Breast epithelium (tissue), 4 donors: Measurements from ENCODE around the gene ELAVL1. TPM values are rescaled to one million over a fixed set of nuclear protein-coding genes. Genes with fewer than 3 reads are reported as not detected.
A peak's percentile ranks its signal among the peaks of the same experiment; 100 is the strongest.
"Not testable (repeated sequence)": the region's sequence is repeated elsewhere in the genome, so short reads cannot be mapped to it uniquely, and the experiment has no call there.

ENCODE experiments used
- DNase-seq, 2 donors: peaks; one replicate each; pipeline ENCODE4 v3.0.0-alpha.2; 2019; ENCODE audit warnings: low spot score in 2 of 2
- H3K27ac ChIP-seq, 2 donors: fragments of 200-600 bp; sonication (generic) in 1 of 2; one replicate each; pipeline ENCODE4 v1.5.1; 2016 to 2019; ENCODE audit warnings: mild to moderate bottlenecking in 1 of 2
- H3K27me3 ChIP-seq, 2 donors: fragments of 200-600 bp; sonication (generic) in 1 of 2; one replicate each; pipeline versions ENCODE4 v1.5.1 to v1.6.0; 2017 to 2019; ENCODE audit warnings: control low read depth in 1 of 2, mild to moderate bottlenecking in 1 of 2
- H3K36me3 ChIP-seq: fragments of 200-600 bp; one replicate; pipeline ENCODE4 v1.5.1; 2019
- H3K4me1 ChIP-seq, 2 donors: fragments of 200-600 bp; sonication (generic); one replicate each; pipeline ENCODE4 v1.5.1; 2016 to 2019; ENCODE audit warnings: control low read depth in 1 of 2
- H3K4me3 ChIP-seq, 3 donors: fragments of 200-600 bp; sonication (generic); 1 replicate in 2 of 3; 2 replicates in 1 of 3; pipeline ENCODE4 v1.5.1; 2016 to 2019; ENCODE audit warnings: mild to moderate bottlenecking in 3 of 3, moderate library complexity in 2 of 3
- H3K9me3 ChIP-seq, 2 donors: fragments of 200-600 bp; sonication (generic) in 1 of 2; one replicate each; pipeline ENCODE4 v1.5.1; 2016 to 2019; ENCODE audit warnings: control low read depth in 1 of 2
- CTCF ChIP-seq, 3 donors: fragments of 450-650 bp; IDR thresholded peaks; one replicate each; pipeline ENCODE4 v1.5.1; 2016 to 2017; ENCODE audit warnings: antibody characterized with exemption in 3 of 3, mild to moderate bottlenecking in 3 of 3, moderate library complexity in 3 of 3
- POLR2A ChIP-seq: fragments of 450-650 bp; IDR thresholded peaks from one replicate; pipeline ENCODE4 v1.6.1; 2016; ENCODE audit warnings: antibody characterized with exemption, mild to moderate bottlenecking, moderate library complexity
- POLR2AphosphoS5 ChIP-seq, 3 donors: sonication (generic); formaldehyde crosslinking; IDR thresholded peaks; one replicate each; pipeline ENCODE4 v1.6.1; 2017; ENCODE audit warnings: antibody characterized with exemption in 3 of 3
- intact Hi-C: fragments of 100-400 bp; cut with DNase I; formaldehyde crosslinking; loops from one replicate; pipeline ENCODE4 v1.15.1; 2023; ENCODE audit warnings: low total_unique reads
- total RNA-seq, 3 donors: library from RNA; depleted of rRNA; stranded (reverse); fragments of >200 nt; gene quantifications; one replicate each; pipeline ENCODE4 v1.1.0, GENCODE V29; 2016

The ELAVL1 gene
- total RNA-seq, 3 donors from 2014 or later: 28.6 to 30.8 (median 29.7) TPM

GRCh38 chr19:8030960-8031359, 25.5 kb upstream of the ELAVL1 start:
- no peak for DNase-seq
- Histone ChIP-seq H3K9me3 (no peaks in the 10 kb centered on the region), H3K36me3 (no peaks in the 10 kb centered on the region), H3K4me3 (no peak overlapping the region), H3K4me1 (no peaks in the 10 kb centered on the region), H3K27me3 (no peaks in the 10 kb centered on the region), H3K27ac (no peak overlapping the region)
- intact Hi-C loops: no loop called here
- TF ChIP-seq POLR2A (no peak), CTCF (IDR thresholded peaks at IDR 0.05) (no peak), POLR2AphosphoS5 (IDR thresholded peaks at IDR 0.05) (no peak)

DNA sequence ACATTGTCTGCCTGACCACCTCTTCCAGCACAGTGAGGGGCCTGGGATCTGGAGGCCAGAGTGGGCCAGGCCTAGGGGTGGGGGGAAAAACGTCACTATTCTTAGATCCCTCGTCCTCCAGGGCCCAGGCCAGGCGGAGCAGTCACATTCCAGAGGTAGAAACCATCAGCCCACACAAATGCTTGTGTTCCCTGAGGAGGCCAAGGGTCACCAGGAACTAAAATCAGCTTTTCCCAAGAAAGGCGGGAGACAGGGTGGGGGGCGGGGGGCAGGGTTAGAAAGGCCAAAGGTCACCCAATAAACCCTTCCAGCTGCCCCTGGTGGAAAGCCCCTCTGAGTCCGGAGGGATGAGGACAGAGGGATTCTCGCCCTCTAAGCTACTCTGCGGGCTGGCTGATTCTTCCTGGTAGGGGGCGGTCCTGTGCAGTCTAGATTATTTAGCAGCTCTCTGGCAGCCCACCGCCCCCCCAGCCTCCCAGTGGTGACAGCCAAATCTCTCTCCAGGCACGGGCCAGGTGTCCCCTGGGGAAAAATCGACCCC, 23.6 kb upstream of the ELAVL1 start:
- Histone ChIP-seq H3K9me3 (no peaks in the 10 kb centered on the region), H3K4me1 (no peaks in the 10 kb centered on the region), H3K27ac (peak overlapping the region in 1 of 2 donors; percentile 48), H3K36me3 (no peaks in the 10 kb centered on the region), H3K4me3 (no peak overlapping the region), H3K27me3 (no peaks in the 10 kb centered on the region)
- intact Hi-C loops: no loop called here
- TF ChIP-seq POLR2AphosphoS5 (IDR thresholded peaks at IDR 0.05) (no peak), CTCF (IDR thresholded peaks at IDR 0.05) (no peak), POLR2A (no peak)
- DNase-seq: no peak

DNA sequence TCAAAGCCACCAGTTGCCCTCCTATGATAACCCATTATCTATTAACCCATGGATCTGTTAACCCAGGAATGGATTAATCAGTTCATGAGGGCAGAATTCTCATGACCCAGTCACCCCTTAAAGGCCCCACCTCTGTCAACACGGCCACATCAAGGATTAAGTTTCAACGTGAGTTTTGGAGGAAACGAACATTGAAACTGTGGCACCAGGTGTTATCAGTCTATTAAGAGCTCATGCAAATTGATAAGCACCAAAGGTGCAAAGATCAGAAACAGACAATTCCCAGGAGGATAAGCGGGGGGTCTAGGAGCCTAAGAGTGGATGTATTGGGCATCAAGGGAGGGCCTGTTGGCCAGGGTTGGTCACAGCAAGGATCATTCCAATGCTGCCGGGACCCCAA, 19.9 kb upstream of the ELAVL1 start:
- no peaks in the 10 kb centered on the region for H3K9me3 ChIP-seq
- H3K36me3 ChIP-seq: no peaks in the 10 kb centered on the region
- no peak overlapping the region for H3K27ac ChIP-seq
- H3K4me1 ChIP-seq: no peaks in the 10 kb centered on the region
- TF ChIP-seq POLR2A: no peak
- TF ChIP-seq CTCF (IDR thresholded peaks at IDR 0.05): no peak
- TF ChIP-seq POLR2AphosphoS5 (IDR thresholded peaks at IDR 0.05): no peak
- H3K27me3 ChIP-seq: no peaks in the 10 kb centered on the region
- DNase-seq: no peak
- intact Hi-C loops: no loop called here
- H3K4me3 ChIP-seq: no peak overlapping the region

DNA sequence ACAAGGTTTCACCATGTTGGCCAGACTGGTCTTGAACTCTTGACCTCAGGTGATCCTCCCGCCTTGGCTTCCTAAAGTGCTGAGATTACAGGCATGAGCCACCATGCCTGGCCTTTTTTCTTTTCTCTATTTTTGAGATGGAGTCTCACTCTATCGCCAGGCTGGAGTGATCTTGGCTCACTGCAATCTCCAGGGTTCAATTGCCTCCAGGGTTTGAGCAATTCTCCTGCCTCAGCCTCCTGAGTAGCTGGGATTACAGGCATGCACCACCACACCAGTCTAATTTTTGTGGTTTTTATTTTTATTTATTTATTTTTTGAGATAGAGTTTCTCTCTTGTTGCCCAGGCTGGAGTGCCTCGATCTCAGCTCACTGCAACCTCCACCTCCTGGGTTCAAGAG, 18.8 kb upstream of the ELAVL1 start:
- H3K27me3 ChIP-seq, H3K27ac ChIP-seq, intact Hi-C loops, DNase-seq, H3K9me3 ChIP-seq, H3K4me1 ChIP-seq, H3K4me3 ChIP-seq, H3K36me3 ChIP-seq: not testable (repeated sequence)

DNA sequence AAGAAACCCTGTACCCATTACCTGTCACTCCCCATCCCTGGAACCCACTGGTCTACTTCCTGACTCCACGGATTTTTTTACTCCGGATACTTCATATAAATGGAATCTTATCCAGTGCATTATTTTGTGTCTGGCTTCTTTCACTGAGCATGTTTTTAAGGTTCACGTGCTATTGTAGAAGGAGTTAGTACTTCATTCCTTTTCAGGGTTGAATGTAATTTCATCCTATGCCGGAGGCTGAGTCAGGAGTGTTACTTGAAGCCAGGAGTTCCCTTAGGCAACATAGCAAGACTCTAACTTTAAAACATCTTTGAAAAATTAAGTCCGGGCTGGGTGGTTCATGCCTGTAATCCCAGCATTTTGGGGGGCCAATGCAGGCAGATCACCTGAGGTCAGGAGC, 17.9 kb upstream of the ELAVL1 start:
- no peaks in the 10 kb centered on the region for H3K36me3 ChIP-seq
- intact Hi-C loops: no loop called here
- no peak overlapping the region for H3K4me3 ChIP-seq
- no peaks in the 10 kb centered on the region for H3K9me3 ChIP-seq
- no peaks in the 10 kb centered on the region for H3K4me1 ChIP-seq
- DNase-seq: no peak
- TF ChIP-seq POLR2AphosphoS5 (IDR thresholded peaks at IDR 0.05) (no peak), CTCF (IDR thresholded peaks at IDR 0.05) (no peak), POLR2A (no peak)
- no peaks in the 10 kb centered on the region for H3K27me3 ChIP-seq
- H3K27ac ChIP-seq: no peak overlapping the region

GRCh38 chr19:8022275-8022674, 16.8 kb upstream of the ELAVL1 start:
- no peaks in the 10 kb centered on the region for H3K9me3 ChIP-seq
- no peaks in the 10 kb centered on the region for H3K36me3 ChIP-seq
- no peak overlapping the region for H3K27ac ChIP-seq
- H3K27me3 ChIP-seq: no peaks in the 10 kb centered on the region
- TF ChIP-seq POLR2AphosphoS5 (IDR thresholded peaks at IDR 0.05): no peak
- TF ChIP-seq CTCF (IDR thresholded peaks at IDR 0.05): no peak
- no peak for TF ChIP-seq POLR2A
- intact Hi-C loops: no loop called here
- no peak overlapping the region for H3K4me3 ChIP-seq
- no peaks in the 10 kb centered on the region for H3K4me1 ChIP-seq
- DNase-seq: no peak
